Brain microvascular endothelial cell (primary cell): Measurements from ENCODE around the gene EXOC4.
"Not testable (repeated sequence)": the region's sequence is repeated elsewhere in the genome, so short reads cannot be mapped to it uniquely, and the experiment has no call there.

ENCODE experiments used
- DNase-seq: peaks from one replicate; pipeline ENCODE4 v3.0.0-alpha.2; 2020
- H3K27ac ChIP-seq: fragments of 250-450 bp; sonication (Bioruptor Pico); 2 replicates; pipeline ENCODE4 v1.5.1; 2020; ENCODE audit warnings: mild to moderate bottlenecking, moderate library complexity
- H3K27me3 ChIP-seq: fragments of 250-450 bp; sonication (Bioruptor Pico); replicated peaks from 2 replicates; pipeline ENCODE4 v1.5.1; 2020; ENCODE audit warnings: mild to moderate bottlenecking
- H3K36me3 ChIP-seq: fragments of 250-450 bp; sonication (Bioruptor Pico); replicated peaks from 2 replicates; pipeline ENCODE4 v1.5.1; 2020; ENCODE audit warnings: mild to moderate bottlenecking
- H3K4me3 ChIP-seq: 2 replicates; pipeline ENCODE4 v1.5.1; 2011; ENCODE audit warnings: low read depth, mild to moderate bottlenecking, control low read depth, low read length, moderate library complexity
- CTCF ChIP-seq: IDR thresholded peaks from 2 replicates; pipeline ENCODE4 v1.5.1; 2011; ENCODE audit warnings: low read depth, mild to moderate bottlenecking, moderate library complexity, low read length, control low read depth, inconsistent platforms; ENCODE audit errors: missing control alignments
- in situ Hi-C: cut with HindIII; loops from 2 replicates; pipeline ENCODE4 v1.10.0; 2017; ENCODE audit warnings: low sequenced_read_pairs, low pct_ligation_motif_present

EXOC4 gene

GRCh38 chr7:133268355-133268754 is 15.5 kb downstream of the EXOC4 start:
- no peak for TF ChIP-seq CTCF
- in situ Hi-C loops, result no loop called here
- H3K4me3 ChIP-seq, result no peak overlapping the region
- no peaks in the 10 kb centered on the region for H3K36me3 ChIP-seq
- no peaks in the 10 kb centered on the region for H3K27me3 ChIP-seq
- no peak overlapping the region for H3K27ac ChIP-seq
- no peak for DNase-seq

GRCh38 chr7:133272336-133272735 is 19.5 kb downstream of the EXOC4 start:
- Histone ChIP-seq H3K27me3 (no peaks in the 10 kb centered on the region), H3K4me3 (no peak overlapping the region), H3K27ac (no peak overlapping the region), H3K36me3 (peaks cover 4% of the 10 kb centered on the region)
- no peak for TF ChIP-seq CTCF
- DNase-seq, result no peak
- in situ Hi-C loops, result no loop called here

GRCh38 chr7:133273227-133273626 is 20.3 kb downstream of the EXOC4 start:
- Histone ChIP-seq H3K4me3 (no peak overlapping the region), H3K27me3 (no peaks in the 10 kb centered on the region), H3K27ac (no peak overlapping the region), H3K36me3 (peaks cover 4% of the 10 kb centered on the region)
- no peak for TF ChIP-seq CTCF
- no peak for DNase-seq
- in situ Hi-C loops, result no loop called here

GRCh38 chr7:133274265-133274664 is 21.4 kb downstream of the EXOC4 start:
- in situ Hi-C loops, result no loop called here
- TF ChIP-seq CTCF, result no peak

GRCh38 chr7:133275008-133275407 is 22.1 kb downstream of the EXOC4 start:
- TF ChIP-seq CTCF, result peak; percentile 16
- Histone ChIP-seq H3K27me3 (no peaks in the 10 kb centered on the region), H3K36me3 (peaks cover 4% of the 10 kb centered on the region), H3K27ac (no peak overlapping the region), H3K4me3 (no peak overlapping the region)
- in situ Hi-C loops, result no loop called here
- no peak for DNase-seq

More at GRCh38 chr7:133274265-133274664, 21.4 kb downstream of the EXOC4 start:
- H3K4me3 ChIP-seq, result no peak overlapping the region
- DNase-seq, result no peak
- H3K27ac ChIP-seq, result no peak overlapping the region
- H3K27me3 ChIP-seq, result no peaks in the 10 kb centered on the region
- peaks cover 4% of the 10 kb centered on the region for H3K36me3 ChIP-seq

GRCh38 chr7:133275446-133276095 is 22.7 kb downstream of the EXOC4 start:
- H3K27ac ChIP-seq, result no peak overlapping the region
- no peak for TF ChIP-seq CTCF
- peak; percentile 29 for DNase-seq
- H3K27me3 ChIP-seq, result no peaks in the 10 kb centered on the region
- in situ Hi-C loops, result no loop called here
- H3K4me3 ChIP-seq, result no peak overlapping the region
- peaks cover 4% of the 10 kb centered on the region for H3K36me3 ChIP-seq

- DNase-seq, H3K4me3 ChIP-seq, H3K36me3 ChIP-seq, H3K27ac ChIP-seq, H3K27me3 ChIP-seq, in situ Hi-C loops: not testable (repeated sequence)
Observed at GRCh38 chr7:133278975-133279374, 26.1 kb downstream of the EXOC4 start.
